Neutrophil (primary cell): Measurements from ENCODE around the gene LSM7.

Source experiments
- H3K27ac ChIP-seq: fragments of 200-600 bp; sonication (generic); 2 replicates; pipeline ENCODE4 v1.5.1; 2016; ENCODE audit warnings: mild to moderate bottlenecking, moderate library complexity
- H3K27me3 ChIP-seq: fragments of 200-600 bp; sonication (generic); 2 replicates; pipeline ENCODE4 v1.6.0; 2016; ENCODE audit warnings: mild to moderate bottlenecking
- H3K36me3 ChIP-seq: fragments of 200-600 bp; sonication (generic); 2 replicates; pipeline ENCODE4 v1.5.1; 2017
- H3K4me1 ChIP-seq, 2 experiments: fragments of 200-600 bp in 1 of 2; sonication (generic) in 1 of 2; 1 replicate in 1 of 2; 2 replicates in 1 of 2; pipeline versions ENCODE4 v1.5.1 to v1.6.1; 2013 to 2016; ENCODE audit warnings: low read depth in 1 of 2, low read length in 1 of 2, mild to moderate bottlenecking in 1 of 2, moderate library complexity in 1 of 2; ENCODE audit not compliant: control insufficient read depth in 1 of 2, insufficient read depth in 1 of 2
- H3K4me3 ChIP-seq, 2 experiments: fragments of 200-600 bp in 1 of 2; sonication (generic) in 1 of 2; 1 replicate in 1 of 2; 2 replicates in 1 of 2; pipeline ENCODE4 v1.5.1; 2013 to 2016; ENCODE audit warnings: low read depth in 1 of 2, low read length in 1 of 2, mild to moderate bottlenecking in 1 of 2, moderate library complexity in 1 of 2
- H3K9me3 ChIP-seq: fragments of 200-600 bp; sonication (generic); 2 replicates; pipeline ENCODE4 v1.5.1; 2016
- TF ChIP-seq, protein P1 (sequence below): fragments of 200-600 bp; sonication (generic); IDR thresholded peaks from 2 replicates; pipeline ENCODE4 v1.5.1; 2016; ENCODE audit warnings: antibody characterized with exemption

The LSM7 gene

DNA sequence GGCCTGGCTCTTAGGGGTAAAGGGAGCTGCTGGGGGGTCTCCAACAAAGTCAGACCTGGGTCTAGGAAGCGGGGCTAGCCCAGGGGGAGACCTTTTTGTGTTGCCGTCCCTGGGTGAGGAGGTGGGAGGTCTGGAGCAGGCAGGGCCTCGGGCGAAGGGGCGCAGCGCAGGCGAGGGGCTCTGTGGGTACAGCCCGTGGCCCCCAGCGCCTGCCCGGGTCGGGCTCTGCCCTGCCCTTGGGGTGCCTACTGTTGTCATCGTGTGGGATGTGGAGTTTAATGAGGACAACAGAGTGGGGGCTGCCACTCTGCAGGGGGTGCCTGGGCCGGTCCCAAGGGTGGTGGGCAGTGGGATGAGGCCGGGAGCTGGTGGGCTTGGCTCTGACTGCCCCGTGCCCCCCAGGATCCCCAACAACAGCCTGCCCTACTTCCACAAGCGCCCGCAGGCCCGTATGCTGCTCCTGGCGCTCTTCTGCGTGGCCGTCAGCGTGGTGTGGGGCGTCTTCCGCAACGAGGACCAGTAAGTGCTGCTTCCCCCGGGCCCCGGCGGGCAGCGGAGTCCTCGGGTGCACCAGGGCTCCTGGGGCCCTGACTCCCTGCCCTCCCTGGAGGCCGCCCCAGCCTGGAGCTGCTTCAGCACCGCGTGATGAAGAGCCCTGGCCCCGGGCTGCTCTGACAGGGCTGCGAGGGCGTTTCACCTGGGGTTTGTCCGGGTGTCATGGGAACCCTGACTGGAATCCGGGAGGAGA, 12.3 kb upstream of the LSM7 start:
- TF ChIP-seq, protein P1, sequence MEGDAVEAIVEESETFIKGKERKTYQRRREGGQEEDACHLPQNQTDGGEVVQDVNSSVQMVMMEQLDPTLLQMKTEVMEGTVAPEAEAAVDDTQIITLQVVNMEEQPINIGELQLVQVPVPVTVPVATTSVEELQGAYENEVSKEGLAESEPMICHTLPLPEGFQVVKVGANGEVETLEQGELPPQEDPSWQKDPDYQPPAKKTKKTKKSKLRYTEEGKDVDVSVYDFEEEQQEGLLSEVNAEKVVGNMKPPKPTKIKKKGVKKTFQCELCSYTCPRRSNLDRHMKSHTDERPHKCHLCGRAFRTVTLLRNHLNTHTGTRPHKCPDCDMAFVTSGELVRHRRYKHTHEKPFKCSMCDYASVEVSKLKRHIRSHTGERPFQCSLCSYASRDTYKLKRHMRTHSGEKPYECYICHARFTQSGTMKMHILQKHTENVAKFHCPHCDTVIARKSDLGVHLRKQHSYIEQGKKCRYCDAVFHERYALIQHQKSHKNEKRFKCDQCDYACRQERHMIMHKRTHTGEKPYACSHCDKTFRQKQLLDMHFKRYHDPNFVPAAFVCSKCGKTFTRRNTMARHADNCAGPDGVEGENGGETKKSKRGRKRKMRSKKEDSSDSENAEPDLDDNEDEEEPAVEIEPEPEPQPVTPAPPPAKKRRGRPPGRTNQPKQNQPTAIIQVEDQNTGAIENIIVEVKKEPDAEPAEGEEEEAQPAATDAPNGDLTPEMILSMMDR: no peak
- no peaks in the 10 kb centered on the region for H3K27me3 ChIP-seq
- H3K4me3 ChIP-seq: no peak overlapping the region
- H3K27ac ChIP-seq: no peak overlapping the region
- no peaks in the 10 kb centered on the region for H3K9me3 ChIP-seq
- H3K4me1 ChIP-seq: no peaks in the 10 kb centered on the region
- peaks cover 58% of the 10 kb centered on the region for H3K36me3 ChIP-seq

DNA sequence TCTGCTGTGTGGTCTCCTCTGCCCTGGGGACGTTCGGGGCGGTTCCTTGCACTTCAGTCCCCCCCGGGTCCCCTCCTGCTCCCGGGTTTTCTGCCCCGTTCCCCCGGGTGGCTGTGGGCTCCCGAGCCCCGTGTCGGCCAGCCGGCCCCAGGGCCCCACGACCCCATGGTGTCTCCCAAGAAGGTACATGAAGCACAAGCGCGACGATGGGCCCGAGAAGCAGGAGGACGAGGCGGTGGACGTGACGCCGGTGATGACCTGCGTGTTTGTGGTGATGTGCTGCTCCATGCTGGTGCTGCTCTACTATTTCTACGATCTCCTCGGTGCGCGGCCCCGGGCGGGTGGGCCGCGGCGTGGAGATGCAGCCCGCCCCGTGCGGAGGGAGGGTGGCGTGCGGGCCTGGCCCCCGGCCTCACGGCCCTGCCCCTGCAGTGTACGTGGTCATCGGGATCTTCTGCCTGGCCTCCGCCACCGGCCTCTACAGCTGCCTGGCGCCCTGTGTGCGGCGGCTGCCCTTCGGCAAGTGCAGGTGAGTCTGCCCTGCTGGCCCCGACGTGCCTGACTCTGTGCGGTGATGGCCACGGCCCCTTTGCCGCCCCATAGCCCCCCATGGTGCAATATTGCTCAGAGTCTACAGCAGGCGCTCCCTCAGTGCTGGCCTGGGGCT, 11.4 kb upstream of the LSM7 start:
- H3K9me3 ChIP-seq: no peaks in the 10 kb centered on the region
- H3K4me1 ChIP-seq: no peaks in the 10 kb centered on the region
- no peak overlapping the region for H3K27ac ChIP-seq
- no peak overlapping the region for H3K4me3 ChIP-seq
- no peaks in the 10 kb centered on the region for H3K27me3 ChIP-seq
- peaks cover 53% of the 10 kb centered on the region for H3K36me3 ChIP-seq
- TF ChIP-seq, protein P1: no peak

DNA sequence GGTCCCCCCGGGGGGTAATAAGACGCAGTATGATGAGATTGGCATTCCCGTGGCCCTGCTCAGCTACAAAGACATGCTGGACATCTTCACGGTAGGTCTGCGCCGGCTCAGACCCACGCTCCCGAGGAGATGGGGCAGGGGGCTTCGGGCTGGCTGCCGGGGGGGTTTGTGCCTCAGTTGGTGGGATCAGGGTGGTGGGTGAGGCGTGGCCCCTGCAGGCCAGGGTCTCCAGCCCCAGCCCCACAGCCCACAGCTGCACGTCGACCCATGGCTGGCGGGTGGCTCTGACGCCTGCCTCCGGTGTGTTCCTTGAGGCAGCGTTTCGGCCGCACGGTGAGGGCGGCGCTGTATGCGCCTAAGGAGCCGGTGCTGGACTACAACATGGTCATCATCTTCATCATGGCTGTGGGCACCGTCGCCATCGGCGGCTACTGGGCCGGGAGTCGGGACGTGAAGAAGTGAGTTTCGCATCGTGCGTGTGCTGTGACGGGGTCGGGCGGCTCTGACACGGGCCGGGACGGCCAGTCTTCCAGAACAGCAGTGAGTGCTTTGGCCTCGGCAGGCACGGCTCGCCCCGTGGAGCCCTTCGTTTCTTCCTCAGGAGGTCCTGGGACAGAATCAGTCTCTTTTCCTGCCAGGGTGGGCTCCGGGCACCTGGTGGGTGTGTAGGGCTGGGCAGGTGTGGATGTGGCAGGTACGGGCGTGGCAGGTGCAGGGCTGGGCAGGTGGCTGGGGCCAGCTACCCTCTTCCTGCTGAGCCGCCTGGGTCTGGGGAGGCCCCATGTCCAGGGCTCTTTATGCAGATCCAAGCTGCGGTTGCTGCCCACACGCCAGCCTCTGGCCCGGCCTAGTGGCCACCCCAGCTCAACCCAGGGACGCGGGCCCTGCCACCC, 10.6 kb upstream of the LSM7 start:
- Histone ChIP-seq H3K36me3 (peaks cover 46% of the 10 kb centered on the region), H3K4me3 (no peak overlapping the region), H3K9me3 (no peaks in the 10 kb centered on the region), H3K27ac (no peak overlapping the region), H3K4me1 (peaks cover under 1 to 4% of the 10 kb centered on the region in 2 experiments), H3K27me3 (no peaks in the 10 kb centered on the region)
- TF ChIP-seq, protein P1: no peak

DNA sequence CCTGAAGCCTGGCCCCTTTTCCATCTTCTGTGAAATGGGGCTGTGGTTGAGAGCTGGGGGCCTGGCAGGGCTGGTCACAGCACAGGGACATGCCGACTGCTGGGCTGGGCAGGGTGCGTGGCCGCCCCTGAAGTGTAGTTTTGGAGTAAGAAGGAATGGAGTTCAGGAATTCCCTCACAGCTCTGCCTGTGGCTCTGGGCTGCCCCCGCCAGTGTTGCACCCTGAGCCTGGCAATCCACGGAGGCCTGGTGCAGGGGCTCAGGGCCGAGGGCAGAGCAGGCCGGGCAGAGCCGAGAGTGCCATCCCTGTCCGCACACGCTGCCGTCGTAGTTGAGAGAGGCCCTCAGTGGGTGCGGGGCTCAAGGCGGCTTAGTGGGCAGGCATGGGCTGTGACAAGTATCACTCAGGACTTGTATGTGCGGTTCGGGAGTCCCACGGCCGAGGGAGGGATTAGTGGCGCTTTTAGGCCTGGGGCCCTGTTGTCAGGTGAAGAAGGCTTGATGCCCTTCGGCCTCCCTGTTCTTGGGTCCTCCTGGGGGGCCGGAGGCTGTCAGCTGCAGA, 9.7 kb upstream of the LSM7 start:
- Histone ChIP-seq H3K27ac (no peak overlapping the region), H3K4me3 (no peak overlapping the region), H3K9me3 (no peaks in the 10 kb centered on the region), H3K27me3 (no peaks in the 10 kb centered on the region), H3K4me1 (peaks cover 9 to 12% of the 10 kb centered on the region in 2 experiments), H3K36me3 (peaks cover 46% of the 10 kb centered on the region)
- TF ChIP-seq, protein P1: no peak

DNA sequence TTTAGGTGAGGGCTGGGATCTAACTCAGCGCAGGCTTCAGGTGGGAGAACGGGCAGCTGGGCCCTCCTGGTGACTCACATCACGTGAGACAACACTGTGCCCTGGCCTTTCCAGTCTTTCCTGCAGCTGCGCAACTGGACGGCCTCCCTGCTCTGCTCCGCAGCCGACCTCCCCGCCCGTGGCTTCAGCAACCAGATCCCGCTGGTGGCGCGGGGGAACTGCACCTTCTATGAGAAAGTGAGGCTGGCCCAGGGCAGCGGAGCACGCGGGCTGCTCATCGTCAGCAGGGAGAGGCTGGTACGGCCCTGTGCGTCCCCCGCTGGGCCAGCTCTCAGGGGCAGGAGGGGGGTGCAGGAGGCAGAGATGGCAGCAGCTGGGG, 8.9 kb upstream of the LSM7 start:
- Histone ChIP-seq H3K4me3 (no peak overlapping the region), H3K27ac (no peak overlapping the region), H3K4me1 (peaks cover 14 to 20% of the 10 kb centered on the region in 2 experiments), H3K36me3 (peaks cover 39% of the 10 kb centered on the region), H3K9me3 (no peaks in the 10 kb centered on the region), H3K27me3 (no peaks in the 10 kb centered on the region)
- TF ChIP-seq, protein P1: no peak
